Right lobe of liver (tissue), 6 donors: ENCODE data around the gene CACNA2D1. TPM values are rescaled to one million over a fixed set of nuclear protein-coding genes. Genes with fewer than 3 reads are reported as not detected.

Source experiments
- ATAC-seq, 4 donors: fragments of 200-7000 bp; cut with Tn5 transposase; one replicate each; pipeline ENCODE4 v1.9.1; 2020; ENCODE audit warnings: mild to moderate bottlenecking in 4 of 4, moderate library complexity in 4 of 4
- DNase-seq, 3 donors: peaks; one replicate each; pipeline ENCODE4 v3.0.0-alpha.2; 2020
- H3K27ac ChIP-seq, 3 donors: fragments of 200-600 bp; one replicate each; pipeline ENCODE4 v1.8.0; 2022
- H3K27me3 ChIP-seq, 2 donors: fragments of 200-600 bp; one replicate each; pipeline ENCODE4 v1.8.0; 2022
- H3K36me3 ChIP-seq, 4 donors: fragments of 200-600 bp; sonication (generic) in 1 of 4; one replicate each; pipeline versions ENCODE4 v1.5.1 to v1.8.0; 2017 to 2022; ENCODE audit warnings: control low read depth in 1 of 4
- H3K4me1 ChIP-seq, 4 donors: fragments of 200-600 bp; sonication (generic) in 1 of 4; one replicate each; pipeline versions ENCODE4 v1.5.1 to v1.8.0; 2017 to 2022; ENCODE audit warnings: control low read depth in 1 of 4
- H3K4me3 ChIP-seq, 3 donors: fragments of 200-600 bp; one replicate each; pipeline ENCODE4 v1.8.0; 2022
- H3K9me3 ChIP-seq, 4 donors: fragments of 200-600 bp; sonication (generic) in 1 of 4; one replicate each; pipeline versions ENCODE4 v1.5.1 to v1.8.0; 2017 to 2022; ENCODE audit warnings: control low read depth in 1 of 4
- CTCF ChIP-seq, 4 donors: fragments of 200-600 bp in 3 of 4; fragments of 450-650 bp in 1 of 4; IDR thresholded peaks; one replicate each; pipeline versions ENCODE4 v1.5.1 to v1.8.0; 2016 to 2022; ENCODE audit warnings: antibody characterized with exemption in 4 of 4, mild to moderate bottlenecking in 2 of 4
- POLR2A ChIP-seq: fragments of 450-650 bp; IDR thresholded peaks from one replicate; pipeline ENCODE4 v1.6.1; 2017; ENCODE audit warnings: antibody characterized with exemption, mild to moderate bottlenecking
- whole genome bisulfite sequencing: methylation state at CpG from one replicate; pipeline ENCODE4 v1.1.6; 2018; ENCODE audit warnings: low coverage, low lambda C conversion rate; ENCODE audit not compliant: insufficient coverage; ENCODE audit errors: missing lambda C conversion rate; 5-methylcytosine and 5-hydroxymethylcytosine counted together
- intact Hi-C, 2 donors: fragments of 100-400 bp; cut with DNase I; formaldehyde crosslinking; loops; one replicate each; pipeline versions ENCODE4 v1.11.2 to v1.14.1; 2022
- total RNA-seq, 6 experiments: library from RNA; depleted of rRNA in 2 of 6; stranded (reverse); fragments of >200 nt in 2 of 6; fragmentation: NEBNext Ultra II Directional in 3 of 6; extraction: Animal tissue kit (Norgen Biotek cat#: 25700) in 3 of 6; gene quantifications; one replicate each; pipeline versions ENCODE4 v1.1.0 to v1.2.4, GENCODE V29; 2016 to 2023
- donor health status: DM: no; HTN: yes; CAD: no.
- donor health status: DM: no; HTN: no; CAD: no.
- donor health status: DM: no; HTN: no; CAD: no.
- donor health status: DM: no; HTN: yes; CAD: no.
- donor health status: DM: no; HTN: yes; CAD: no.

The CACNA2D1 gene
- total RNA-seq, 6 experiments from 2014 or later, result 1.3 to 6.0 (median 2.2) TPM

- intact Hi-C loops, result no loop called here
- no peaks in the 10 kb centered on the region for H3K36me3 ChIP-seq
- H3K9me3 ChIP-seq, result no peaks in the 10 kb centered on the region
- TF ChIP-seq POLR2A, result no peak
- no peak for TF ChIP-seq CTCF (IDR thresholded peaks at IDR 0.05)
- H3K27ac ChIP-seq, result no peak overlapping the region
- no peaks in the 10 kb centered on the region for H3K4me1 ChIP-seq
- no peaks in the 10 kb centered on the region for H3K27me3 ChIP-seq
- no peak for ATAC-seq
- WGBS, result 63% methylated on average over 7 of the region's 8 CpGs
- no peak overlapping the region for H3K4me3 ChIP-seq
- no peak for DNase-seq
These were observed 364.1 kb downstream of the CACNA2D1 start for GRCh38 chr7:82079527-82079926.

- DNase-seq (no peak), ATAC-seq (no peak)
- intact Hi-C loops, result no loop called here
- Histone ChIP-seq H3K4me3 (no peak overlapping the region), H3K9me3 (no peaks in the 10 kb centered on the region), H3K36me3 (no peaks in the 10 kb centered on the region), H3K27ac (no peak overlapping the region), H3K27me3 (no peaks in the 10 kb centered on the region), H3K4me1 (no peaks in the 10 kb centered on the region)
- WGBS, result 48% methylated on average over 2 of the region's 2 CpGs
- TF ChIP-seq POLR2A (no peak), CTCF (IDR thresholded peaks at IDR 0.05) (no peak)
These were observed 364.8 kb downstream of the CACNA2D1 start for GRCh38 chr7:82078807-82079206.

GRCh38 chr7:82071468-82071867 lies 372.1 kb downstream of the CACNA2D1 start:
- DNase-seq (no peak), ATAC-seq (no peak)
- H3K27me3 ChIP-seq, result no peaks in the 10 kb centered on the region
- intact Hi-C loops, result no loop called here
- no peak overlapping the region for H3K4me3 ChIP-seq
- 53% methylated on average over 2 of the region's 2 CpGs for WGBS
- H3K4me1 ChIP-seq, result no peaks in the 10 kb centered on the region
- no peaks in the 10 kb centered on the region for H3K9me3 ChIP-seq
- H3K27ac ChIP-seq, result no peak overlapping the region
- no peak for TF ChIP-seq POLR2A
- TF ChIP-seq CTCF (IDR thresholded peaks at IDR 0.05), result no peak
- no peaks in the 10 kb centered on the region for H3K36me3 ChIP-seq

- Histone ChIP-seq H3K4me3 (no peak overlapping the region), H3K36me3 (no peaks in the 10 kb centered on the region), H3K4me1 (no peaks in the 10 kb centered on the region), H3K27ac (no peak overlapping the region), H3K9me3 (no peaks in the 10 kb centered on the region), H3K27me3 (no peaks in the 10 kb centered on the region)
- TF ChIP-seq CTCF (IDR thresholded peaks at IDR 0.05) (no peak), POLR2A (no peak)
- 100% methylated on average over 1 of the region's 2 CpGs for WGBS
- intact Hi-C loops, result no loop called here
- ATAC-seq (peak in 1 of 4 donors; percentile 30), DNase-seq (no peak)
These were observed 375.8 kb downstream of the CACNA2D1 start for GRCh38 chr7:82067628-82068264.
